HepG2 (cell line): ENCODE measurements around the gene INPP4B. TPM values are rescaled to one million over a fixed set of nuclear protein-coding genes. Genes with fewer than 3 reads are reported as not detected.

Experiments used
- ATAC-seq: fragments of 200-7000 bp; cut with Tn5 transposase; 3 replicates; pipeline ENCODE4 v1.9.1; 2020; ENCODE audit warnings: mild to moderate bottlenecking, moderate library complexity
- BruUV-seq: library from RNA; stranded (reverse); fragments of 400-500 nt; replicated peaks from 2 replicates; lab custom pipeline; 2021; lab: Mats Ljungman, UMichigan
- CTCF ChIA-PET: fragments of 300-600 bp; formaldehyde crosslinking; extraction: SDS; loops from one replicate; lab custom pipeline; 2021; ENCODE audit warnings: low total read pairs, inconsistent platforms, low intra/inter-chr PET ratio; lab: Yijun Ruan, JAX
- POLR2A ChIA-PET: fragments of 350-600 bp; sonication (Branson Sonifier 250); formaldehyde crosslinking; loops from one replicate; lab custom pipeline; 2020; ENCODE audit warnings: antibody characterized with exemption, inconsistent platforms; lab: Yijun Ruan, JAX
- DNase-seq: peaks from one replicate; pipeline ENCODE4 v3.0.0-alpha.2; 2015; ENCODE audit warnings: low spot score
- FAIRE-seq: peaks from 3 replicates; lab custom pipeline; 2011; peaks lifted over from hg19 to GRCh38; lab: Jason Lieb, UNC
- H2AFZ ChIP-seq: one replicate; pipeline ENCODE4 v1.6.1; 2011; ENCODE audit warnings: low read length, inconsistent platforms
- H3K27ac ChIP-seq: fragments of 300-600 bp; 3 replicates; pipeline ENCODE4 v1.8.0; 2011; ENCODE audit warnings: mixed run types, mild to moderate bottlenecking, mixed read lengths, low read length, inconsistent platforms; ENCODE audit not compliant: insufficient read depth; ENCODE audit errors: extremely low read length
- H3K27me3 ChIP-seq, 2 experiments: fragments of 200-600 bp in 1 of 2; 2 replicates in 1 of 2; 3 replicates in 1 of 2; pipeline versions ENCODE4 v1.6.0 to v1.8.0; 2011; ENCODE audit warnings: low read length in 2 of 2, mild to moderate bottlenecking in 2 of 2, moderate library complexity in 2 of 2, inconsistent platforms in 1 of 2; ENCODE audit not compliant: insufficient read depth in 2 of 2, control insufficient read depth in 1 of 2
- H3K36me3 ChIP-seq, 2 experiments: fragments of 200-600 bp in 1 of 2; replicated peaks in 1 of 2; 2 replicates in 1 of 2; 3 replicates in 1 of 2; pipeline versions ENCODE4 v1.5.1 to v1.8.0; 2011; ENCODE audit warnings: low read length in 2 of 2, inconsistent platforms in 1 of 2; ENCODE audit not compliant: insufficient read depth in 2 of 2, control insufficient read depth in 1 of 2
- H3K4me1 ChIP-seq: 2 replicates; pipeline ENCODE4 v1.5.1; 2012; ENCODE audit warnings: low read length, inconsistent platforms; ENCODE audit not compliant: insufficient read depth
- H3K4me2 ChIP-seq: 2 replicates; pipeline ENCODE4 v1.6.0; 2011; ENCODE audit warnings: low read depth, low read length, inconsistent platforms
- H3K4me3 ChIP-seq, 3 experiments: fragments of 200-600 bp in 1 of 3; sonication (generic), shearing (Covaris generic) in 1 of 3; replicated peaks in 1 of 3; 2 replicates each; pipeline ENCODE4 v1.5.1; 2011 to 2016; ENCODE audit warnings: low read length in 3 of 3, inconsistent platforms in 2 of 3, low read depth in 2 of 3, mild to moderate bottlenecking in 2 of 3, control low read depth in 1 of 3, mixed read lengths in 1 of 3; ENCODE audit not compliant: insufficient read depth in 1 of 3
- H3K79me2 ChIP-seq: one replicate; pipeline ENCODE4 v1.6.1; 2011; ENCODE audit warnings: low read length, inconsistent platforms; ENCODE audit not compliant: insufficient read depth
- H3K9ac ChIP-seq: 2 replicates; pipeline ENCODE4 v1.6.0; 2011; ENCODE audit warnings: mild to moderate bottlenecking, low read depth, low read length, inconsistent platforms; ENCODE audit not compliant: insufficient read depth
- H3K9me3 ChIP-seq: 2 replicates; pipeline ENCODE4 v1.5.1; 2012; ENCODE audit warnings: mild to moderate bottlenecking, low read length
- H4K20me1 ChIP-seq: 2 replicates; pipeline ENCODE4 v1.6.0; 2011; ENCODE audit warnings: inconsistent platforms, mild to moderate bottlenecking, low read length, moderate library complexity; ENCODE audit not compliant: insufficient read depth
- ATAD3A ChIP-seq: sonication (generic); formaldehyde crosslinking; IDR thresholded peaks from 2 replicates; pipeline ENCODE4 v1.4.0; 2020; ENCODE audit warnings: missing genetic modification reagents
- CEBPG ChIP-seq: IDR thresholded peaks from 2 replicates; pipeline ENCODE4 v1.6.1; 2016
- KAT7 ChIP-seq: IDR thresholded peaks from 2 replicates; pipeline ENCODE4 v1.6.1; 2018; ENCODE audit warnings: borderline replicate concordance, missing compliant biosample characterization
- KDM1A ChIP-seq: IDR thresholded peaks from 2 replicates; pipeline ENCODE4 v1.6.1; 2016; ENCODE audit warnings: missing compliant biosample characterization
- KDM5A ChIP-seq: fragments of 200-600 bp; sonication (generic); IDR thresholded peaks from 2 replicates; pipeline ENCODE4 v1.7.0; 2018; ENCODE audit warnings: antibody characterized with exemption, mild to moderate bottlenecking, low read length, borderline replicate concordance
- KLF13 ChIP-seq: sonication (generic); formaldehyde crosslinking; IDR thresholded peaks from 2 replicates; pipeline ENCODE4 v1.4.0; 2020; ENCODE audit warnings: mild to moderate bottlenecking, missing genetic modification reagents
- RFXANK ChIP-seq: IDR thresholded peaks from 2 replicates; pipeline ENCODE4 v1.6.1; 2016
- SMC3 ChIP-seq: IDR thresholded peaks from 2 replicates; pipeline ENCODE4 v1.6.1; 2011; ENCODE audit warnings: low read length, improper control_type of control experiment
- SNRNP70 ChIP-seq: fragments of 200-400 bp; formaldehyde crosslinking; IDR thresholded peaks from 2 replicates; pipeline ENCODE4 v1.6.1; 2017; ENCODE audit warnings: mild to moderate bottlenecking, low read depth, low read length, moderate library complexity
- ZBTB49 ChIP-seq: sonication (generic); formaldehyde crosslinking; IDR thresholded peaks from 2 replicates; pipeline ENCODE4 v1.4.0; 2020; ENCODE audit warnings: missing genetic modification reagents, borderline replicate concordance
- ZNF205 ChIP-seq: IDR thresholded peaks from 2 replicates; pipeline ENCODE4 v1.6.1; 2018; ENCODE audit warnings: missing biosample characterization, missing genetic modification reagents
- ZNF234 ChIP-seq: sonication (generic); formaldehyde crosslinking; conservative IDR thresholded peaks from 2 replicates; pipeline ENCODE4 v1.5.1; 2020; ENCODE audit warnings: mild to moderate bottlenecking, missing genetic modification reagents
- WGBS: methylation state at CpG from one replicate; pipeline ENCODE4 v1.1.6; 2017; ENCODE audit warnings: low lambda C conversion rate; 5-methylcytosine and 5-hydroxymethylcytosine counted together
- in situ Hi-C: cut with HindIII; loops from 2 replicates; pipeline ENCODE4 v1.10.0; 2017; ENCODE audit warnings: low pct_unique_long_range_greater_than_20kb; ENCODE audit not compliant: extremely low pct_ligation_motif_present
- intact Hi-C: fragments of 100-400 bp; cut with micrococcal nuclease; formaldehyde crosslinking; loops from one replicate; pipeline ENCODE4 v1.10.0; 2022; ENCODE audit not compliant: unreplicated experiment
- polyA plus RNA-seq, 8 experiments: library from polyadenylated mRNA; depleted of rRNA in 3 of 8; stranded (reverse) in 7 of 8; unstranded in 1 of 8; fragments of >200 nt; fragmentation: Illumina TruSeq in 4 of 8; extraction: Trizol in 4 of 8; gene quantifications; 2 replicates each; pipeline versions ENCODE4 v1.2.1 to v1.2.3, GENCODE V29; 2011 to 2016; ENCODE audit warnings: low read depth in 4 of 8, missing spikeins in 1 of 8, mixed read lengths in 1 of 8; ENCODE audit not compliant: insufficient read depth in 1 of 8
- total RNA-seq, 5 experiments: library from RNA; depleted of rRNA; stranded (reverse); fragments of >200 nt; fragmentation: Illumina TruSeq; extraction: Trizol; gene quantifications; 2 replicates each; pipeline ENCODE4 v1.2.3, GENCODE V29; 2016; ENCODE audit warnings: low read depth in 1 of 5
- TF ChIP-seq, protein P1 (sequence below): sonication (generic); formaldehyde crosslinking; IDR thresholded peaks from 2 replicates; pipeline ENCODE4 v1.4.0; 2020; ENCODE audit warnings: low read depth, mild to moderate bottlenecking, missing genetic modification reagents
- TF ChIP-seq, protein P2 (sequence below): sonication (generic); formaldehyde crosslinking; IDR thresholded peaks from 2 replicates; pipeline ENCODE4 v1.9.0; 2021; ENCODE audit warnings: missing genetic modification reagents, borderline replicate concordance
- TF ChIP-seq, protein P3 (sequence below): sonication (generic); formaldehyde crosslinking; IDR thresholded peaks from 2 replicates; pipeline ENCODE4 v1.4.0; 2020; ENCODE audit warnings: missing genetic modification reagents, mild to moderate bottlenecking, borderline replicate concordance

INPP4B gene
- total and polyA plus RNA-seq, 2 of the 13 experiments (the other 11 are each of a cell fraction or from before 2014, with no cell fraction given), result not detected

DNA sequence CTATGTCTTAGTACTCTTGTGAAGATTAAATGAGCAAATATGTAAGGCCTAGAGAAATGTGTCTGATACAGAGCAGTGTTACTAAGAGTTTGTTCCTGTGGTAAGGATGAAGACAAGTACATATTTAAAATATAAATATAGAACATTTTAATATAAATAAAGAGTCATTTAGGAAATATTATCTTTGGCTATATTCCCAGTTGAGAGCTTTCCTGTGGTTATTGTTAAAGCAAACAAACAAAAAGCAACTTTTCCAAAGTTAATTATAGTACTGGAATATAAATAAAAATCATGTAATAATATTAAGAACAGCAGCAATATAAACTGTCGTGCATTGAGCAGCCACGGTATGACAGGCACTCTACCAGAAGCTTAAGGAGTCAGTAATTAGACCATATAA lies 472.5 kb downstream of the INPP4B start (continued):
- TF ChIP-seq KDM5A (no peak), KAT7 (CRISPR knock-in tag) (no peak), ZBTB49 (CRISPR knock-in tag) (no peak), ZNF234 (CRISPR knock-in tag) (no peak), RFXANK (CRISPR knock-in tag) (no peak), SMC3 (no peak)
- TF ChIP-seq, protein P1, sequence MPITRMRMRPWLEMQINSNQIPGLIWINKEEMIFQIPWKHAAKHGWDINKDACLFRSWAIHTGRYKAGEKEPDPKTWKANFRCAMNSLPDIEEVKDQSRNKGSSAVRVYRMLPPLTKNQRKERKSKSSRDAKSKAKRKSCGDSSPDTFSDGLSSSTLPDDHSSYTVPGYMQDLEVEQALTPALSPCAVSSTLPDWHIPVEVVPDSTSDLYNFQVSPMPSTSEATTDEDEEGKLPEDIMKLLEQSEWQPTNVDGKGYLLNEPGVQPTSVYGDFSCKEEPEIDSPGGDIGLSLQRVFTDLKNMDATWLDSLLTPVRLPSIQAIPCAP, result no peak

GRCh38 chr4:142372530-142373260 lies 473.4 kb downstream of the INPP4B start:
- Histone ChIP-seq H3K4me1 (no peaks in the 10 kb centered on the region), H3K9me3 (no peaks in the 10 kb centered on the region), H3K36me3 (no peaks in the 10 kb centered on the region), H3K4me2 (no peak overlapping the region), H4K20me1 (no peaks in the 10 kb centered on the region), H3K79me2 (no peaks in the 10 kb centered on the region), H3K9ac (no peak overlapping the region), H2AFZ (no peak overlapping the region), H3K4me3 (no peak overlapping the region), H3K27ac (no peak overlapping the region), H3K27me3 (no peaks in the 10 kb centered on the region)
- ChIA-PET CTCF (no interaction called here), POLR2A (no interaction called here)
- in situ Hi-C loops, result no loop called here
- ATAC-seq (no peak), DNase-seq (no peak), FAIRE-seq (no peak)
- intact Hi-C loops, result no loop called here
- BruUV-seq, result no TSS peak
- WGBS, result 7% methylated on average over 2 of the region's 2 CpGs
- TF ChIP-seq ATAD3A (CRISPR knock-in tag) (no peak), SNRNP70 (no peak), CEBPG (no peak), ZNF205 (CRISPR knock-in tag) (no peak), KDM1A (CRISPR knock-in tag) (no peak), KLF13 (no peak)
- TF ChIP-seq, protein P2, sequence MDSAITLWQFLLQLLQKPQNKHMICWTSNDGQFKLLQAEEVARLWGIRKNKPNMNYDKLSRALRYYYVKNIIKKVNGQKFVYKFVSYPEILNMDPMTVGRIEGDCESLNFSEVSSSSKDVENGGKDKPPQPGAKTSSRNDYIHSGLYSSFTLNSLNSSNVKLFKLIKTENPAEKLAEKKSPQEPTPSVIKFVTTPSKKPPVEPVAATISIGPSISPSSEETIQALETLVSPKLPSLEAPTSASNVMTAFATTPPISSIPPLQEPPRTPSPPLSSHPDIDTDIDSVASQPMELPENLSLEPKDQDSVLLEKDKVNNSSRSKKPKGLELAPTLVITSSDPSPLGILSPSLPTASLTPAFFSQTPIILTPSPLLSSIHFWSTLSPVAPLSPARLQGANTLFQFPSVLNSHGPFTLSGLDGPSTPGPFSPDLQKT (CRISPR knock-in tag), result no peak
- TF ChIP-seq, protein P3, sequence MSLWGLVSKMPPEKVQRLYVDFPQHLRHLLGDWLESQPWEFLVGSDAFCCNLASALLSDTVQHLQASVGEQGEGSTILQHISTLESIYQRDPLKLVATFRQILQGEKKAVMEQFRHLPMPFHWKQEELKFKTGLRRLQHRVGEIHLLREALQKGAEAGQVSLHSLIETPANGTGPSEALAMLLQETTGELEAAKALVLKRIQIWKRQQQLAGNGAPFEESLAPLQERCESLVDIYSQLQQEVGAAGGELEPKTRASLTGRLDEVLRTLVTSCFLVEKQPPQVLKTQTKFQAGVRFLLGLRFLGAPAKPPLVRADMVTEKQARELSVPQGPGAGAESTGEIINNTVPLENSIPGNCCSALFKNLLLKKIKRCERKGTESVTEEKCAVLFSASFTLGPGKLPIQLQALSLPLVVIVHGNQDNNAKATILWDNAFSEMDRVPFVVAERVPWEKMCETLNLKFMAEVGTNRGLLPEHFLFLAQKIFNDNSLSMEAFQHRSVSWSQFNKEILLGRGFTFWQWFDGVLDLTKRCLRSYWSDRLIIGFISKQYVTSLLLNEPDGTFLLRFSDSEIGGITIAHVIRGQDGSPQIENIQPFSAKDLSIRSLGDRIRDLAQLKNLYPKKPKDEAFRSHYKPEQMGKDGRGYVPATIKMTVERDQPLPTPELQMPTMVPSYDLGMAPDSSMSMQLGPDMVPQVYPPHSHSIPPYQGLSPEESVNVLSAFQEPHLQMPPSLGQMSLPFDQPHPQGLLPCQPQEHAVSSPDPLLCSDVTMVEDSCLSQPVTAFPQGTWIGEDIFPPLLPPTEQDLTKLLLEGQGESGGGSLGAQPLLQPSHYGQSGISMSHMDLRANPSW (CRISPR knock-in tag), result no peak
